ENCODE measurements around the gene BMS1. TPM values are rescaled to one million over a fixed set of nuclear protein-coding genes. Genes with fewer than 3 reads are reported as not detected.
"Not testable (repeated sequence)": the region's sequence is repeated elsewhere in the genome, so short reads cannot be mapped to it uniquely, and the experiment has no call there.

The BMS1 gene
- total and polyA plus RNA-seq, 2 of the 13 experiments (the other 11 are each of a cell fraction or from before 2014, with no cell fraction given), result 3.9 to 25.2 TPM

DNA sequence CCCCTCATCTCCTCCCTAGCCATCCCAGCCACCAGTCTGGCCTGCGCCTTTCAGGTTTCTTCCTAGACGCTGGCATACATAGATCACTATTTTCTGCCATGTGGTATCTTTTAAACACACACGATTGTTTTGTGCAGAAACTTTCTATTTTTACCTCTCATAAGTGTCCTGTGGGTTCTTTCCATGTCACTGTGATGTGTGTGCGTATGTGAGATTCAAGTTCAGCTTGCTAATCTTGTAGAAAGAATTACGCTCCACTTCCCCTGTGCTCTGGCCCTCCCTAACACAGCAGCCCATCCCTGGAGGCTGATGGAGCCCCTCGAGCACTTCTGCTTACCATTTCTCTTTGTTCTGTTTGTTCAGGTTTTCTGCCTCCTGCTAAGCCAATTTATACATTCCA lies 80.2 kb downstream of the BMS1 start:
- H2AFZ ChIP-seq (ENCODE audit: low read length); H3K36me3 ChIP-seq (replicated peaks in 1 of 2; ENCODE audit: control insufficient read depth in 1 of 2, insufficient read depth in 2 of 2, low read length in 2 of 2); POLR2A ChIA-PET; H3K4me2 ChIP-seq (ENCODE audit: low read depth, low read length); H3K79me2 ChIP-seq (ENCODE audit: insufficient read depth, low read length); H3K9ac ChIP-seq (ENCODE audit: insufficient read depth, low read depth, low read length); CTCF ChIA-PET (ENCODE audit: low intra/inter-chr PET ratio, low total read pairs); in situ Hi-C loops (cut with HindIII; ENCODE audit: extremely low pct_ligation_motif_present, low pct_unique_long_range_greater_than_20kb); H3K27ac ChIP-seq (ENCODE audit: extremely low read length, insufficient read depth, low read length); H3K4me1 ChIP-seq (ENCODE audit: insufficient read depth, low read length); H4K20me1 ChIP-seq (ENCODE audit: insufficient read depth, low read length); ATAC-seq; FAIRE-seq; DNase-seq (ENCODE audit: low spot score); H3K4me3 ChIP-seq (replicated peaks in 1 of 3; ENCODE audit: insufficient read depth in 1 of 3, low read depth in 2 of 3, low read length in 3 of 3); H3K9me3 ChIP-seq (ENCODE audit: low read length); intact Hi-C loops (cut with micrococcal nuclease; ENCODE audit: unreplicated experiment); BruUV-seq (replicated peaks): not testable (repeated sequence)
- peaks cover 0 to 33% of the 10 kb centered on the region in 2 experiments for H3K27me3 ChIP-seq (ENCODE audit: control insufficient read depth in 1 of 2, insufficient read depth in 2 of 2, low read length in 2 of 2)
- WGBS (ENCODE audit: low lambda C conversion rate), result 24% methylated on average over 6 of the region's 6 CpGs

DNA sequence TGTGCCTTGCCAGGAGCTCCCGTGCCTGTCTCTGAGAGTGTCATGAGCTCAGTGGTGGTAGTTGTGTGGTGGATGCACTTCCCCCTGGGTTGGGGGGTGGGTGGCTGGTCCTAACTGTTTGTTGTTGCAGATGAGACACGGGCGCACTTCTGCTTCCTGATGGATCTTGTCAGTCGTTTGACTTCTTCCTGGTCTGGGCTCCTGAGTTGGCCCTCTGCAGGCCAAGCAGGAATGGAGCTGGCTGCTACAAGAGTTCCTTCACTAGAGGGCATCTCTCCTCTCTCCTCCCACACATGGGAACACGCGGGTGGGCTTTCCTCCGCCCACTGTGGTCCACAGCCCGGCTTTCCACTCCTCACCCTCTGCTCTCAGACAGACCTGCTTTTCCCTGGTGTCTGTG lies 82.0 kb downstream of the BMS1 start:
- Histone ChIP-seq H3K36me3 (replicated peaks in 1 of 2; ENCODE audit: control insufficient read depth in 1 of 2, insufficient read depth in 2 of 2, low read length in 2 of 2) (no peaks in the 10 kb centered on the region), H3K27ac (ENCODE audit: extremely low read length, insufficient read depth, low read length) (no peak overlapping the region), H3K4me3 (replicated peaks in 1 of 3; ENCODE audit: insufficient read depth in 1 of 3, low read depth in 2 of 3, low read length in 3 of 3) (no peak overlapping the region), H3K9ac (ENCODE audit: insufficient read depth, low read depth, low read length) (no peak overlapping the region), H3K4me1 (ENCODE audit: insufficient read depth, low read length) (no peaks in the 10 kb centered on the region), H4K20me1 (ENCODE audit: insufficient read depth, low read length) (no peaks in the 10 kb centered on the region), H3K79me2 (ENCODE audit: insufficient read depth, low read length) (no peaks in the 10 kb centered on the region), H3K9me3 (ENCODE audit: low read length) (no peaks in the 10 kb centered on the region), H2AFZ (ENCODE audit: low read length) (no peak overlapping the region), H3K4me2 (ENCODE audit: low read depth, low read length) (peak overlapping the region; percentile 32; the same call in 1 of the 2 replicates), H3K27me3 (ENCODE audit: control insufficient read depth in 1 of 2, insufficient read depth in 2 of 2, low read length in 2 of 2) (peaks cover 2 to 33% of the 10 kb centered on the region in 2 experiments; a peak in 4 of 5 replicates)
- BruUV-seq (replicated peaks), result no TSS peak
- CTCF ChIA-PET (ENCODE audit: low intra/inter-chr PET ratio, low total read pairs), result no interaction called here
- FAIRE-seq (no peak), DNase-seq (ENCODE audit: low spot score) (peak; percentile 16), ATAC-seq (no peak)
- no peak for TF ChIP-seq SNAI1 (CRISPR knock-in tag; IDR thresholded peaks at IDR 0.05; ENCODE audit: borderline replicate concordance)
- TF ChIP-seq, protein P1, sequence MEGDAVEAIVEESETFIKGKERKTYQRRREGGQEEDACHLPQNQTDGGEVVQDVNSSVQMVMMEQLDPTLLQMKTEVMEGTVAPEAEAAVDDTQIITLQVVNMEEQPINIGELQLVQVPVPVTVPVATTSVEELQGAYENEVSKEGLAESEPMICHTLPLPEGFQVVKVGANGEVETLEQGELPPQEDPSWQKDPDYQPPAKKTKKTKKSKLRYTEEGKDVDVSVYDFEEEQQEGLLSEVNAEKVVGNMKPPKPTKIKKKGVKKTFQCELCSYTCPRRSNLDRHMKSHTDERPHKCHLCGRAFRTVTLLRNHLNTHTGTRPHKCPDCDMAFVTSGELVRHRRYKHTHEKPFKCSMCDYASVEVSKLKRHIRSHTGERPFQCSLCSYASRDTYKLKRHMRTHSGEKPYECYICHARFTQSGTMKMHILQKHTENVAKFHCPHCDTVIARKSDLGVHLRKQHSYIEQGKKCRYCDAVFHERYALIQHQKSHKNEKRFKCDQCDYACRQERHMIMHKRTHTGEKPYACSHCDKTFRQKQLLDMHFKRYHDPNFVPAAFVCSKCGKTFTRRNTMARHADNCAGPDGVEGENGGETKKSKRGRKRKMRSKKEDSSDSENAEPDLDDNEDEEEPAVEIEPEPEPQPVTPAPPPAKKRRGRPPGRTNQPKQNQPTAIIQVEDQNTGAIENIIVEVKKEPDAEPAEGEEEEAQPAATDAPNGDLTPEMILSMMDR (CRISPR knock-in tag; IDR thresholded peaks at IDR 0.05), result peak; percentile 29
- 0 out of 2 replicates have a peak, but pooled peaks have one; percentile 15 for TF ChIP-seq ELF3 (CRISPR knock-in tag; IDR thresholded peaks at IDR 0.05)
- in situ Hi-C loops (cut with HindIII; ENCODE audit: extremely low pct_ligation_motif_present, low pct_unique_long_range_greater_than_20kb) (no loop called here), intact Hi-C loops (cut with micrococcal nuclease; ENCODE audit: unreplicated experiment) (no loop called here)
- POLR2A ChIA-PET, result no interaction called here
- WGBS (ENCODE audit: low lambda C conversion rate), result 0% methylated on average over 6 of the region's 8 CpGs
